Vagina (tissue), 2 donors: ENCODE data around the gene CTSK. TPM values are rescaled to one million over a fixed set of nuclear protein-coding genes. Genes with fewer than 3 reads are reported as not detected.

Experiments
- DNase-seq, 2 donors: peaks; one replicate each; pipeline ENCODE4 v3.0.0-alpha.2; 2017; ENCODE audit errors: extremely low spot score in 2 of 2
- H3K27ac ChIP-seq: fragments of 200-600 bp; sonication (generic); one replicate; pipeline ENCODE4 v1.5.1; 2019
- H3K27me3 ChIP-seq: fragments of 200-600 bp; sonication (generic); one replicate; pipeline ENCODE4 v1.5.1; 2019
- H3K36me3 ChIP-seq, 2 donors: fragments of 200-600 bp; sonication (generic); one replicate each; pipeline ENCODE4 v1.5.1; 2017 to 2019
- H3K4me1 ChIP-seq: fragments of 200-600 bp; sonication (generic); one replicate; pipeline ENCODE4 v1.5.1; 2019
- H3K4me3 ChIP-seq, 2 donors: fragments of 200-600 bp; sonication (generic); 1 replicate in 1 of 2; 2 replicates in 1 of 2; pipeline ENCODE4 v1.5.1; 2016 to 2019
- H3K9me3 ChIP-seq: fragments of 200-600 bp; sonication (generic); one replicate; pipeline ENCODE4 v1.5.1; 2019
- CTCF ChIP-seq, 3 experiments: fragments of 450-650 bp in 2 of 3; fragments of 200-600 bp in 1 of 3; sonication (generic) in 1 of 3; IDR thresholded peaks; one replicate each; pipeline ENCODE4 v1.5.1; 2017 to 2019; ENCODE audit warnings: antibody characterized with exemption in 3 of 3, mild to moderate bottlenecking in 2 of 3, moderate library complexity in 2 of 3
- POLR2A ChIP-seq, 2 donors: fragments of 450-650 bp; IDR thresholded peaks; one replicate each; pipeline ENCODE4 v1.6.1; 2017; ENCODE audit warnings: antibody characterized with exemption in 2 of 2, mild to moderate bottlenecking in 2 of 2, moderate library complexity in 2 of 2
- POLR2AphosphoS5 ChIP-seq, 2 donors: sonication (generic); formaldehyde crosslinking; IDR thresholded peaks; one replicate each; pipeline ENCODE4 v1.9.0; 2017; ENCODE audit warnings: antibody characterized with exemption in 2 of 2, mild to moderate bottlenecking in 2 of 2, low read depth in 1 of 2; ENCODE audit not compliant: insufficient read depth in 1 of 2
- intact Hi-C: fragments of 100-400 bp; cut with DNase I; formaldehyde crosslinking; loops from one replicate; pipeline ENCODE4 v1.15.1; 2023
- total RNA-seq: library from RNA; depleted of rRNA; stranded (reverse); fragments of >200 nt; gene quantifications from one replicate; pipeline ENCODE4 v1.2.3, GENCODE V29; 2016

The CTSK gene
- total RNA-seq, 1 donor from 2014 or later, result 67.3 TPM

DNA sequence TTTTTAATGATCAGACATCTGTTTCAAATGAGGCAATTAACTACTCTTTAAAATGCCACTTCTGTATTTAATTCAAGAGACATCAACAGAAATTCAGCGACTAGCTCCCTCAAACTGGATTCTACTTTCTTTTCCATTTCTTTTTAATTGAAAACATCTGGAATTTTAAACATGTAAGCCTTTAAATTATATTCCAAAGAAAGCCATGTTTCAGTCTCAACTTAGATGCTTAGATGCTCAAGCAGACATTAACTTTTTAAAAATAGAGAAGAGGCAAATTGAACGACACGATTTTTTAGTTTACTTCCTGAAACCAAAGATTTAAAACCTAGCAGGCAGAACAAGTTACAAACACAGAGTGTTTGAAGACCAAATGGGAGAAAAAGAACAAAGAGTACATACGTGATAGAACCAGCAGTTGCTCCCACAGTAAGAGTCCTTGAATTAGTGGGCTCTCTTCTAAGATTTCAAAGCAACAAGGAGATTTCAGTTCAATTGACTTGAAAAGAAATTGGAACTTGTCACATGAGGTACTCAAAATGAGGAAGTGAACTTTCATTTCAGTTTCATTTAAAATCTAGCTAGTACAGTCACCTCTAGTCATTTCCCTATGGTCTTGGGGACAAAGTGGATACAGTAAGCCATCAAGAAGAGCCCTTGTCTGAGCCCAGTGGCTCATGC, 42.6 kb downstream of the CTSK start, which contains the start of gene CTSS:
Gene CTSS, minus strand, starts transcription at position 483 of the 681 bp plus-strand sequence. CDS start 1,015 bp downstream, outside the sequence.
- no peaks in the 10 kb centered on the region for H3K36me3 ChIP-seq
- no peak for DNase-seq
- peak within 1 kb of the TSS; percentile 49 for H3K27ac ChIP-seq
- H3K4me3 ChIP-seq, result peak within 1 kb of the TSS; percentile 35 to 37
- no peaks in the 10 kb centered on the region for H3K9me3 ChIP-seq
- H3K4me1 ChIP-seq, result peaks cover 6% of the 10 kb centered on the region
- H3K27me3 ChIP-seq, result no peaks in the 10 kb centered on the region
- TF ChIP-seq POLR2AphosphoS5 (IDR thresholded peaks at IDR 0.05; ENCODE audit: insufficient read depth in 1 of 2, low read depth in 1 of 2) (no peak), CTCF (IDR thresholded peaks at IDR 0.05) (no peak), POLR2A (IDR thresholded peaks at IDR 0.05) (no peak)
- intact Hi-C loops, result no loop called here

GRCh38 chr1:150764617-150765101, 43.4 kb downstream of the CTSK start:
- TF ChIP-seq POLR2AphosphoS5 (IDR thresholded peaks at IDR 0.05; ENCODE audit: insufficient read depth in 1 of 2, low read depth in 1 of 2) (no peak), CTCF (IDR thresholded peaks at IDR 0.05) (no peak), POLR2A (IDR thresholded peaks at IDR 0.05) (no peak)
- H3K27ac ChIP-seq, result peak overlapping the region; percentile 49

GRCh38 chr1:150763018-150763417, 45.0 kb downstream of the CTSK start:
- no peak overlapping the region for H3K27ac ChIP-seq
- H3K4me1 ChIP-seq, result peaks cover 6% of the 10 kb centered on the region
- intact Hi-C loops, result no loop called here

More at GRCh38 chr1:150764617-150765101, 43.4 kb downstream of the CTSK start:
- no peak for DNase-seq
- intact Hi-C loops, result no loop called here
- H3K4me3 ChIP-seq, result peak overlapping the region in 1 of 2 donors; percentile 37
- H3K4me1 ChIP-seq, result peaks cover 6% of the 10 kb centered on the region
- H3K27me3 ChIP-seq, result no peaks in the 10 kb centered on the region
- no peaks in the 10 kb centered on the region for H3K36me3 ChIP-seq
- H3K9me3 ChIP-seq, result no peaks in the 10 kb centered on the region

GRCh38 chr1:150762552-150762951, 45.5 kb downstream of the CTSK start:
- TF ChIP-seq POLR2AphosphoS5 (IDR thresholded peaks at IDR 0.05; ENCODE audit: insufficient read depth in 1 of 2, low read depth in 1 of 2), result no peak
- TF ChIP-seq CTCF (IDR thresholded peaks at IDR 0.05), result no peak
- no peak for TF ChIP-seq POLR2A (IDR thresholded peaks at IDR 0.05)
- intact Hi-C loops, result no loop called here
- H3K27me3 ChIP-seq, result no peaks in the 10 kb centered on the region
- no peak for DNase-seq
- H3K27ac ChIP-seq, result no peak overlapping the region
- no peaks in the 10 kb centered on the region for H3K9me3 ChIP-seq
- no peaks in the 10 kb centered on the region for H3K36me3 ChIP-seq
- no peak overlapping the region for H3K4me3 ChIP-seq
- peaks cover 6% of the 10 kb centered on the region for H3K4me1 ChIP-seq

More at GRCh38 chr1:150763018-150763417, 45.0 kb downstream of the CTSK start:
- no peaks in the 10 kb centered on the region for H3K27me3 ChIP-seq
- no peaks in the 10 kb centered on the region for H3K36me3 ChIP-seq
- DNase-seq, result no peak
- TF ChIP-seq POLR2AphosphoS5 (IDR thresholded peaks at IDR 0.05; ENCODE audit: insufficient read depth in 1 of 2, low read depth in 1 of 2) (no peak), CTCF (IDR thresholded peaks at IDR 0.05) (no peak), POLR2A (IDR thresholded peaks at IDR 0.05) (no peak)
- no peaks in the 10 kb centered on the region for H3K9me3 ChIP-seq
- no peak overlapping the region for H3K4me3 ChIP-seq

DNA sequence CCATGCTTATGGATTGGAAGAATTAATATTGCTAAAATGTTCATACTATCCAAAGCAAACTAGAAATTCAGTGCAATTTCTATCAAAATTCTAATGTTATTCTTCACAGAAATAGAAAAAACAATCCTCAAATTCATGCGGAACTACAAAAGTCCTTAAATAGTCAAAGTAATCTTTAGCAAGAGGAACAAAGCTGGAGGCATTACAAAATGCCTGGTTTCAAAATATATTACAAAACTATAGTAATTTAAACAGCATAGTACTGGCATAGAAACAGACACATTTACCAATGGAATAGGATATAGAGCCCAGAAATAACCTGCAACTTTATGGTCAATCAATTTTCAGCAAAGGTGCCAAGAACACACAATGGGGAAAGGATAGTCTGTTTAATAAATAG, 46.3 kb downstream of the CTSK start:
- H3K4me3 ChIP-seq, result no peak overlapping the region
- intact Hi-C loops, result no loop called here
- H3K27me3 ChIP-seq, result no peaks in the 10 kb centered on the region
- no peak overlapping the region for H3K27ac ChIP-seq
- peaks cover 6% of the 10 kb centered on the region for H3K4me1 ChIP-seq
- no peaks in the 10 kb centered on the region for H3K9me3 ChIP-seq
- H3K36me3 ChIP-seq, result no peaks in the 10 kb centered on the region
- no peak for DNase-seq
- TF ChIP-seq POLR2A (IDR thresholded peaks at IDR 0.05) (no peak), CTCF (IDR thresholded peaks at IDR 0.05) (no peak), POLR2AphosphoS5 (IDR thresholded peaks at IDR 0.05; ENCODE audit: insufficient read depth in 1 of 2, low read depth in 1 of 2) (no peak)
